AG20443 (cell line): ENCODE results near the gene ADK.
"Not testable (repeated sequence)": the region's sequence is repeated elsewhere in the genome, so short reads cannot be mapped to it uniquely, and the experiment has no call there.

Source experiments
- DNase-seq: peaks from one replicate; pipeline ENCODE4 v3.0.0; 2012; ENCODE audit warnings: low spot score, mixed read lengths

Gene ADK

GRCh38 chr10:74145133-74145532 is 5.9 kb upstream of the ADK start:
- peak; percentile 63 for DNase-seq

GRCh38 chr10:74146980-74147379 is 4.0 kb upstream of the ADK start:
- DNase-seq: not testable (repeated sequence)

GRCh38 chr10:74150204-74150989 is 624 bp upstream of the ADK start, which contains the start of gene AP3M1:
Gene AP3M1, minus strand, starts transcription at chr10:74150828. Its CDS starts 12,449 bp downstream, at chr10:74138379.
- DNase-seq: peak; percentile 85

- DNase-seq: no peak
Measured at GRCh38 chr10:74151879-74152722, 1.1 kb downstream of the ADK start.

- DNase-seq: peak; percentile 14
Measured at GRCh38 chr10:74153123-74153522, 2.1 kb downstream of the ADK start.

- no peak for DNase-seq
Measured at GRCh38 chr10:74153676-74154075, 2.7 kb downstream of the ADK start.

GRCh38 chr10:74156919-74157289 is 5.9 kb downstream of the ADK start:
- DNase-seq: peak; percentile 17

- DNase-seq: no peak
Measured at GRCh38 chr10:74160013-74160412, 9.0 kb downstream of the ADK start.

- no peak for DNase-seq
Measured at GRCh38 chr10:74163319-74164068, 12.5 kb downstream of the ADK start.

GRCh38 chr10:74164716-74165529 is 13.9 kb downstream of the ADK start:
- DNase-seq: no peak

- DNase-seq: no peak
Measured at GRCh38 chr10:74165530-74165901, 14.5 kb downstream of the ADK start.

GRCh38 chr10:74167443-74167842 is 16.4 kb downstream of the ADK start:
- no peak for DNase-seq

- DNase-seq: no peak
Measured at GRCh38 chr10:74171625-74172024, 20.6 kb downstream of the ADK start.

- no peak for DNase-seq
Measured at GRCh38 chr10:74174521-74174920, 23.5 kb downstream of the ADK start.

GRCh38 chr10:74175510-74176379 is 24.7 kb downstream of the ADK start:
- no peak for DNase-seq

- DNase-seq: peak; percentile 97
Measured at GRCh38 chr10:74176380-74177139, 25.5 kb downstream of the ADK start.

- DNase-seq: peak; percentile 72
Measured at GRCh38 chr10:74177140-74177677, 26.2 kb downstream of the ADK start.

- no peak for DNase-seq
Measured at GRCh38 chr10:74178042-74178791, 27.2 kb downstream of the ADK start.
